CD4-positive, alpha-beta T cell treated with Interleukin-6 at 100 ng/mL for 8 hours (primary cell): Measurements from ENCODE around the gene DUS2.
A peak's percentile ranks its signal among the peaks of the same experiment; 100 is the strongest.
"Not testable (repeated sequence)": the region's sequence is repeated elsewhere in the genome, so short reads cannot be mapped to it uniquely, and the experiment has no call there.

Experiments
- DNase-seq: peaks from one replicate; pipeline ENCODE4 v3.0.0-alpha.2; 2020; ENCODE audit warnings: mixed read lengths, low spot score

DUS2 gene

DNA sequence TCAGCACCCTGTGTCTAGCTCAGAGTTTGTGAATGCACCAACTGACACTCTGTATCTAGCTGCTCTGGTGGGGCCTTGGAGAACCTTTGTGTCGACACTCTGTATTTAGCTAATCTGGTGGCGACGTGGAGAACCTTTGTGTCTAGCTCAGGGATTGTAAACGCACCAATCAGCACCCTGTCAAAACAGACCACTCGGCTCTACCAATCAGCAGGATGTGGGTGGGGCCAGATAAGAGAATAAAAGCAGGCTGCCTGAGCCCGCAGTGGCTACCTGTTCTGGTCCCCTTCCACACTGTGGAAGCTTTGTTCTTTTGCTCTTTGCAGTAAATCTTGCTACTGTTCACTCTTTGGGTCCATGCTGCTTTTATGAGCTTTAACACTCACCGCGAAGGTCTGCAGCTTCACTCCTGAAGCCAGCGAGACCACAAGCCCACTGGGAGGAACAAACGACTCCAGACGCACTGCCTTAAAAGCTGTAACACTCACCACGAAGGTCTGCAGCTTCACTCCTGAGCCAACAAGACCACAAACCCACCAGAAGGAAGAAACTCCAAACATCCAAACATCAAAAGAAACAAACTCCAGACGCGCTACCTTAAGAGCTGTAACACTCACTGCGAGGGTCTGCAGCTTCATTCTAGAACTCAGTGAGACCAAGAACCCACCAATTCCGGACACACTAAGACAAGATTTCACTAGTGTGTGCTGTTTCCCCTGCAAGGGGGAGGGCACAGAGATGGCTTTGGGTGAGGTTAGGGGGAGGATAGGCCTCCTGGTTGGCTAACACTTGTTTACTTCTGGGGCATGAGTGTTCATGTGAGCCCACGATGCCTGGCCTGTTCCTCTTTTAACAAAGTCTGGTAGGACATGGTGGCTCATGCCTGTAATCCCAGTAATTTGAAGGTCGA lies 24.1 kb upstream of the DUS2 start, which contains the start of gene DPEP2:
DPEP2 (minus strand) TSS at position 706 of the 910 bp plus-strand sequence. CDS start 6,272 bp downstream, outside the sequence.
- peak; percentile 74 for DNase-seq

DNA sequence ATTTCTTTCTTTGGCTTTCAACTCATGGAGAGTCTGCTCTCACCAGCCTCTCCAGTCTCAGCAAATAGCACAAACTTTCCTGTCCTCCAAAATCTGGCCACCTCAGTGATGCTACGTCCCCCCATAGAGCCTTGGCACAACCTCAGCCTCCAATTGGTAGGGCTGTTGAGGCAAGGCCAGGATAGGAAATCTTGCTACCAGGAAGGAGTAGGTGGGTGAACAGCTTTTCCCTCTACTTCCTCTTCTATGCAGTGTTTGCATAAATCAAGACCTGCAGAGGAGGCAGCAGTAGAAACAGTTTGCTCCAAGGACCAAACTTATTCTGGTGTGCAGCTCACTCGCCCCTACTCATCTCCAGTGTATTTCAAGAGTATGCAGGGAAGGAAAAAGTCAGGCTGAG lies 23.1 kb upstream of the DUS2 start:
- DNase-seq, result no peak

DNA sequence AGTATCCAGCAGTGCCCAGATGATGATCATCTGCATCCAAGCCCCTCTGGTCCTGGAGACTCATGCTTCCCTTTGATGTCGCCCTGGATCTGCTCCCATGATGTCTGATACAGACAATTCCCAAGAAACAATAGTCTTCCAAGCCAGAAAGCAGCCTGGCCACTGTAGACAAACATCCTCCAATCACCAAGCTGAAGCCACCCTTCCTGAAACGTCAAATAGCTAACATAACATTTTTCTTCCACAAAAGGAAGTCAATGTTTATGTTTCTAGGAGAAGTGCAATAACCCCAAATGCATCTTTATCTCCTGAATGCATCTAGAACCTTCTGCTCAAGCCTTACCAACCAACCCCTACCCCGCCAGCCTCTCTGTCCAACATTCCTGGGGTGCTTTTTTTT lies 22.6 kb upstream of the DUS2 start:
- peak; percentile 23 for DNase-seq

DNA sequence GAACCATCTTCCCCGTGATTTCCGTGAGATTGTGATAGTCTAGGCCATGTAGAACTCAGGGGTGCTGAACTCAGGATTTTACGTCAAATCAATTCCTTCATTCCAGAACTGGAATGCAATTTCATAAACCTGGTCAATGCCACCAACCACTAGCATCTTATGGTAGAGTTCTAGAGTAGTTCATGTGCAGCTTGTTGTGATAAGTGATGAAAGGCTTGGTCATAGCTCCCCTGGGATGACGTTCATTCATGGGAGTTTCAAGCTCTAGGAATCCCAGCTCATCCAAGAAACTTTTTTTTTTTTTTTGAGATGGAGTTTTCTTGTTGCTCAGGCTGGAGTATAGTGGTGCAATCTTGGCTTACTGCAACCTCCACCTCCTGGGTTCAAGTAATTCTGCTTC lies 20.1 kb upstream of the DUS2 start:
- DNase-seq, result no peak

DNA sequence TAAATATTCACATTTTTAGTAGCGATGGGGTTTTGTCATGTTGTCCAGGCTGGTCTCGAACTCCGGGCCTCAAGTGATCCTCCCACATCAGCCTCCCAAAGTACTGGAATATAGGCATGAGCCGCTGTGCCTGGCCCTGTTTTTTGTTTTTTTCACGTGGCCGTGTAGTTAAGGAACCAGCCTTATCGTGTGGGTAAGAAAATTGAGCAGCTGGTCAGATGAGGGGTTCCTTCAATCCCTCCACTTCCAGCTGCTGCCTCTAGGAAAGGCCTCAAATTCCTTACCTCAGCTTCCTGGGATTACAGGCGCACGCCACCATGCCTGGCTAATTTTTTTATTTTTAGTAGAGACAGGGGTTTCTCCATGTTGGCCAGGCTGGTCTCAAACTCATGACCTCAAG lies 17.9 kb upstream of the DUS2 start:
- no peak for DNase-seq

DNA sequence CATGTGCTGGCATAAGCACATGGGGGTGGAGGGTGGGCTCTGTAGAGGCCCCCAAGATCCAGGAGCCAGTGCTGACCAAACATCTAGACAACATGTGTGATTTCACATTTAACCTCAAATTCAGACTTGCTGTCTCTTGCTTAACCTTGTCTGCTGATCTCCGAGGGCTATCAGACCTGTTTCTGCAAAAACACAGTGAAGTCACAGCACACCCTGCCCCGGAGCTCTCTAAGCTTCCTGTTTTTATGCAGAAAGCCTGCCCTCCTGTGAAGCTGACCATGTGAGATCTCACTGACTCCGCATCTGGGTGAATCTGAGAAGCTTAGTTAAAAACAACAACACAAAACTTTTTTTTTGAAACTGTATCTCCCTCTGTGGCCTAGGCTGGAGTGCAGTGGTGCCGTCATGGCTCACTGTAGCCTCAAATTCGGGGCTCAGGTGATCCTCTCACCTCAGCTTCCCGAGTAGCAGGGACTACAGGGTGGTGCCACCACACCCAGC lies 17.2 kb upstream of the DUS2 start:
- DNase-seq, result peak; percentile 83

DNA sequence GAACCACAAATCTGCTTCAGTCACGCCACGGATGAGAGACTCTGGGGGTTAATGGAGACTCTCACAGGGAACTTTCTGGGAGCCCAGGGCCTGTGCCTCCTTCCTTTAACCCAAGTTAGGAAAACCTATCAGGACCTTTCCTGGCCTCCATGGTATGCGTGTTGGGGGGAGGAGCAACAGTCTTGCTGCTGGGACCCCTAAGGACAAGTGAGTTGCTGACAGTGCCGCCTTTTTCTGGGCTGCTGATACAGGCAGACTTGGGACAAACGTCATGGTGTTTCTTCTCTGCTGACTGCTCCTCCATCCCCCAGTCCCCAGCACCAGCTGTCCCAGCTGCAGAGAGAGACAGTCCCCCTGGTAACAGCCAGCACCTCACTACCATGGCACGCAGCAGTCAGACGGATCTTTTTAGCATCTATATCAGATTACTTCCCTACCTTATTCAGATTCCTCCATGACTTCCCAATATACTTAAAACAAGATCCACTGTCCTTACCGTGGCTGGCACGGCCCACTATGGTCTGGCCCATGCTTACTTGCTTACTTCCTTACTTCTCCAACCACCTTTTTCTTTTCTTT lies 13.8 kb upstream of the DUS2 start:
- DNase-seq, result no peak

DNA sequence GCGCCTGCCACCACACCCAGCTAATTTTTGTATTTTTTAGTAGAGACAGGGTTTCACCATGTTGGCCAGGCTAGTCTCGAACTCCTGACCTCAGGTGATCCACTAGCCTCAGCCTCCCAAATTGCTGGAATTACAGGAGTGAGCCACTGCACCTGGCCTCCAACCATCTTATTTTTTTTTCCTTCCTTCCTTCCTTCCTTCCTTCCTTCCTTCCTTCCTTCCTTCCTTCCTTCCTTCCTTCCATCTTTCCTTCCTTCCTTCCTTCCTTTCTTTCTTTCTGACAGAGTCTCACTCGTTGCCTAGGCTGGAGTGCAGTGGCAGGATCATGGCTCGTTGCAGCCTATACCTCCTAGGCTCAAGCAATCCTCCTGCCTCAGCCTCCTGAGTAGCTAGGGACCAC lies 13.2 kb upstream of the DUS2 start:
- not testable (repeated sequence) for DNase-seq

DNA sequence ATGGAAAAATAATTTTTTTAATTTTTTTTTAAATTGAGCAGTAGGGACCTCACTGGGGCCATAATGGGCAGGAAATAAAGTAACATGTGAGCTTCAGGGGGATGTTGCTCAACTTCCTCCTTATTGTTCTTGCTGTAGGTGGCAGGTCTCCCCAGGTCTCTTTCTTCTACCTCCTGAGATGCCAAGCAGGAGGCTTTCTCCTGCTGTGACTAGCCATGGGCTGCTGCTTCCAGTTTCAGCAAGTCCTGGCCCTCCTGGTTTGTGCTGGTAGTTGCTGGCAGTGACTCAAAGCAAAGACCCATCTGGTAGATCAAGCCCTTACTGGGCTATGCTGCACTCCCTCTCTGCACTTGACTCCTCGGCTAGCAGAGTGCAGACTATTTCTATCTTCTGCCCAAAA lies 9.6 kb upstream of the DUS2 start:
- no peak for DNase-seq

DNA sequence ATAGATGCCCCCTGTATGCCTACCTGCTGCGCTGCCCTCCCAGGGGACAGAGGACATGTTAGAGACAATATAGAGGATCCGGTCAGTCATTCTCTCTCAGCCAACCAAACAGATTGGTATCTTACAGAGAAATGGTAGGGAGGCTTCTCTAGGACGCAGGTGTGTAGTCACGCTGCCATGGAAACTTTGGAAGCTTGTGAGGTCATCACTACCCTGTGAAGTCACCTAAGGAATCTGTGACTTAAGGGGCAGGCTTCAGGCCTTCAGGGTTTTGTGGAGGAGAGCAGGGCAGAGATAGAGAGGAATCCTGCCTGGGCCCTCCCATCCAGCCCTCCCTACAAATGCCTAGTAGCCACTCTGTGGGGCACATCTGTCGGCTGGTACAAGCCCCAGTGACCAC lies 7.4 kb upstream of the DUS2 start, which contains the start of gene DPEP2NB:
DPEP2NB (minus strand) TSS at position 231 of the 400 bp plus-strand sequence; CDS start at position 90, 141 bp downstream.
- DNase-seq, result no peak

DNA sequence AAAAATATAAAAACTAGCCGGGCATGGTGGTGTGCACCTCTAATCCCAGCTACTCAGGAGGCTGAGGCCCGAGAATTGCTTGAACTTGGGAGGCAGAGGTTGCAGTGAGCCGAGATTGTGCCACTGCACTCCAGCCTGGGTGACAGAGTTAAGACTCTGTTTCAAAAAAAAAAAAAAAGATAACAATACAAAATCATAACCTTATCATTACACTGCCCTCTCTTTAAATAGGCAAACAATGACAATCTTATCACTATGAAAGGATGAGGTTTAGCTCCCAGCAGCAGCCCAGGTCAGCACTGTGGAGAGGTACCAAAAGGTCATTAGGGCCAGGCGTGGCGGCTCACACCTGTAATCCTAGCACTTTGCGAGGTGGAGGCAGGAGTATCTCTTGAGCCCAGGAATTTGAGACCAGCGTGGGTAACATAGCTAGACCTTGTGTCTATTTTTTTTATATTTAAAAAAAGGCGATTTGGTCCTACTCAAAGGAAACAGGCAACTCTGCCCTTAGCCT lies 3.9 kb upstream of the DUS2 start:
- no peak for DNase-seq

DNA sequence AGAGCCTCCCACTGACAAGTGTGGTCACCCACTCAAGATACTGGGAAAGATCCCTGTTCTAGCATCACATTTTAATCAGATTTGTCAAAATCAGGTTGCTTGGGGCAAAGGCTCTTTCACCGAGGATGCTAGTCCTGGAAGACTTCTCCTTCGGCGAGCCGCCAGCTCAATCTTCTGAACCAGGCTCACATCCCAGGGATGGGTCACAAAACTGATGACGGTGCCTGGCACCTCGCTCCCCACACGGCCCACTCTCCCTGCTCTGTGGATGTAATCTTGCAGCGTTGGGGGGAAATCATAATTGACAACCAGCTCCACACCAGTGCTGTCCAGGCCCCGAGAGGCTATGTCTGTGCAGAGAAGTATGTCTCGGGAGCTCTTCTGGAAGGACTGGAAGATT lies 1.6 kb upstream of the DUS2 start:
- no peak for DNase-seq

DNA sequence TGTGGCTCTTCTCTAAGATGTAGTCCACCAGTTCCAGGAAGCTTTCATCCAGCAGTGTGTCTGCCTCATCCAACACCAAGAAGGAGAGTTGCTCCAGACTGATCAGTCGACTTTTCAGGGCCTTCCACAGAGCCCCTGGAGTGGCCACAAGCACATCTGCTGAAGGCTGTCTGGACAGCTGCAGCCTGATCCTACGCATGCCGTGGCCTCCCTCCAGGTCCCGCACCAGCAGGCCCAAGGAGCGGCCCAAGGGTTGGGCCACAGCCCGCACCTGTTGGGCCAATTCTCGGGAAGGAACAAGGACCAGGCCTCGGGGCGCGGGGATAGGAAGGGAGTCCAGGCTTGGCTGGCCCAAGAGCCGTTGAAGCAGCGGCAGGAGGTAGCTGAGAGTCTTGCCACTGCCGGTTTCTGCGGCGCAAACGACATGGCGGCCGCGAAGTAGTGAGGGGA lies 781 bp upstream of the DUS2 start:
- no peak for DNase-seq

DNA sequence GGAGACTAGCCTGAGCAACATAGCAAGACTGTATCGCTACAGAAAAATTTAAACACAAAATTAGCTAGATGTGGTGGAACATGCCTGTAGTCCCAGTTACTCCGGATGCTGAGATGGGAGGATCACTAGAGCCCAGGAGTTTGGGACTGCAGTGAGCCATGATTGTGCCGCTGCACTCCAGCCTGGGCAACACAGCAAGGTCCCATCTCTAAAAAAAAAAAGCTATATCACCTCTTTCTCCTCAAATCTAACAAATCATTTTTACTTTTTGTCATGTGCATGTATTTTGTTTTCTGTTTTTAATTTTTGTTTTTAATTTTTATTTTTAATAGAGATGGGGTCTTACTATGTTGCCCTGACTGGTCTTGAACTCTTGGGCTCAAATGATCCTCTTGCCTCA lies 5.9 kb downstream of the DUS2 start:
- no peak for DNase-seq

DNA sequence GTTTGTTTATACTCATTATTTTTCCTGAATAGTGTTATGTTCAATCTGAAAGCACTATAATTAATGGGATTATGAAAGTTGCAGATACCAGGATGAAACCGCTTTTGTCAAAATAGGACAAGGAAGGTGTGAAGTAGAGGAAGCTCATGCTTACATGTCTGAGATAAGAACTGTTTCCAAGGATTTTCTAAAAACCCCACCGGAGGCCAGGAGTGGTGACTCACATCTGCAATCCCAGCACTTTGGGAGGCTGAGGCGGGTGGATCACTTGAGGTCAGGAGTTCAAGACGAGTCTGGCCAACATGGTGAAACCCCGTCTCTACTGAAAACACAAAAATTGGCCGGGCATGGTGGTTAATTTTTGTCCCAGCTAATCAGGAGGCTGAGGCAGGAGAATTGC lies 7.0 kb downstream of the DUS2 start:
- DNase-seq, result not testable (repeated sequence)

DNA sequence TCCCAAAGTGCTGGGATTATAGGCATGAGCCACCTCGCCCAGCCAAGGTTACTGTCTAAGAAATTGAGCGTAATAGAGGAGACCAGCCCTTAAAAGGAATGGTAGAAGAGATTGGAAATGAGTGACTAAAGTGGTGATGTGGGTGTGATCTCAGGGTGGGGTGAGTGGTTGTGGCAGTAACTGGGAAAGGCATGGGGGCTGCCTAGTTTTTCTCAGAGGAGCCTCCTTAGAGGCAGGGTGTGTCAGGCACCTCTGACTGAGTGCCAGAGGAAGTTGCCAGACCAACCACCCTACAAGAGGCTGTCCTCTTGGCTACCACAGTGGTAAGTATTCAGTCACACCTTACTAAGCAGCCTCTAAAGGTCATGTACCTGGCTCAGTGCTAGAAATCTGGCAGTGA lies 8.9 kb downstream of the DUS2 start:
- no peak for DNase-seq

DNA sequence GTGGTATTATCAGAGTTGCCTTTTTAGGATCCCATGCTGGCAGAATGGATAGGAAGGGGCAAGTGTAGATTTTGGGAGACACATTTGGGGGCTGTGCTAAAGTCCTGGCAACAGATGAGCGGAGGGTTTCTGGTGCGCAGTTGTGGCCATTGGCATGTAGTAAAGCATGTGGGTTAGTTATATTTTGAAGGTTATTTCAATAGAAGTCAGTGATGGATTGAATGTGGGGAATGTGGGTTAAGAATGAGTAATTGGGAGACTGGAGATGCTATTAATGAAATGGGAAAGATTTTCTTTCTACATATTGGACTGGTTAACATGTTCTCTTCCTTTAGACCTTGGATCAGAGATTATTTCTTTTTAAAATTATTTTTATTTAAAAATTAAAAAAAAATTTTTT lies 10.0 kb downstream of the DUS2 start:
- no peak for DNase-seq

DNA sequence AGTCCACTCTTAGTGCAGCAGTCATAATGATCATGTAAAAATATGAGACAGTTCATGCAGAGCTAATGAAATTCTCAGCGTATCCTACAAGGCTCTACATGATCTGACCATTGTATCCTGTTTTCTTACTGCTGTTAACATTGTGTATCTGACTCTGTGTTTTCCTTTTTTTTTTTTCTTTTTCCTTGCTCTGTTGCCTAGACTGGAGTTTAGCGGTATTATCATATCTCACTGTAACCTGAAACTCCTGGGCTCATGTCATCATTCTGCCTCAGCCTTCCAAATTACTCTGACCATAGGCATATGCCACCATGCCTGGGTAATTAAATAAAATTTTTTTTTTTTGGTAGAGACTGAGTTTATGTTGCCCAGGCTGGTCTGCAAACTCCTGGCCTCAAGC lies 12.1 kb downstream of the DUS2 start:
- no peak for DNase-seq

DNA sequence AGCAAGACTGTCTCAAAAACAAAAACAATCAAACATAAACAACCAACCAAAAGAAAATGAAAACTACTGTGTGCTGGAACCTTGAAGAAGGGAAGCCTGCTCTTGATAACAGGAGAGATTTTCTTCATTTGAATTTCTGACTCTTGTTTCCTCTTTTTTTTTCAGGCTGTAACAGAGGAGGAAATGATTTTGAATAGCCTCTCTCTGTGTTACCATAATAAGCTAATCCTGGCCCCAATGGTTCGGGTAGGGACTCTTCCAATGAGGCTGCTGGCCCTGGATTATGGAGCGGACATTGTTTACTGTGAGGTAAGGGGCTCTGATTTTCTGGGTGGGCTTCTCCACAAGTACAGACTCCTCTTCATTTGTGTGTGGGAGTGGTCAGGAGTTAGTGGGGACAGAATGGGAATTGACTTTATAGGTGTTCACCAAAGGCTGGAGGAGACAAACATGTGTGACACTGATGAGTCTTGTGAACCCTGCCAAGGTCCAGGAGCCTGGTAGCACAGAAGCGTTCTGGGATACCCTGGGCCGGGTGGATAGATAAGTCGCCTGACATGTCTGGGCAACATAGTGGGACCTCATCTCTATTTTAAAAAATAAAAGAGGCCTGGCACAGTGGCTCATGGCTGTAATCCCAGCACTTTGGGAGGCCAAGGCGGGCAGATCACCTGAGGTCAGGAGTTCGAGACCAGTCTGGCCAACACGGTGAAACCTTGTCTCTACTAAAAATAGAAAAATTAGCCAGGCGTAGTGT lies 14.9 kb downstream of the DUS2 start:
- DNase-seq, result no peak

DNA sequence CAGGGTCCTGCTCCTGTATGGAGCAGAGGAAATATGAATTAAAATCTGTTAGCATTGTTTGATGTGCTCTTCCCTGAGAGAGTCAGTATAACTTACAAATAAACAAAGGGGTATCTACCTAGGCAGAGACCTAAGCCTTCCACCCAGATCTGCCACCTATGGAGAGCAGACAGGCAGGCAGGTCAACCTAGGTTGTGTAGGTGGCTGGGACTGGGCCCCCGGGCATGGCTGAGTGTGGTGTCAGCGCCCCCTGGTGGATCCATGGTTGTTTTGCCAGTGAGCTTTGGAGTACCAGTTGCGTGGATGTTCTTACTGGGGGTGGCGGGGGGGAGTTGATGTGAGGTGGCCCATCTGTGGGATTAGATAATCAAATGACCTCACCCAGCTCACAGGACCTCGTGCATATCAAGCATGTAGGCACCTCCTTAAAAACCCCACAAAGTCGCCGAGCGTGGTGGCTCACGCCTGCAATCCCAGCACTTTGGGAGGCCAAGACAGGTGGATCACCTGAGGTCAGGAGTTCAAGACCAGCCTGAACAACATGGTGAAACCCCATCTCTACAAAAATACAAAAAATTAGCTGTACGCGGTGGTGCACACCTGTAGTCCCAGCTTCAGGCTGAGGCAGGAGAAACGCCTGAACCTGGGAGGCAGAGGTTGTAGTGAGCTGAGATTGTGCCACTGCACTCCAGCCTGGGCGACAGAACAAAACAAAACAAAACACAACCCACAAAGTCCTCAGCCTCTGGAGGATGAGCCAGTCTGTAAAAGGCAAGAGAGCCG lies 17.6 kb downstream of the DUS2 start:
- DNase-seq, result peak; percentile 90

DNA sequence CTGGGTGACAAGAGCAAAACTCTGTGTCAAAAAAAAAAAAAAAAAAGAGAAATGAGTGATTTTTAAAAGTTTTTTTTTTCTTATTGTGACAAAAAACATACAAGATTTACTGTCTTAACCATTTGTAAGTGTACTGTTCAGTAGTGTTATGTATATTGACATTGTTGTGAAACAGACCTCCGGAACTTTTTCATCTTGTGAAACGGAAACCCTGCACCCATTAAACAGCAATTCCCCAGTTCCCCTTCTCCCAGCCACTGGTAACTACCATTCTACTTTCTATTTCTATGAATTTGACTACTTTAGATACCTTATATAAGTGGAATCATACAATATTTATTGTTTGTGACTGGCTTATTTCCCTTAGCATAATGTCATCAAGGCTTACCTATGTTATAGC lies 18.7 kb downstream of the DUS2 start:
- no peak for DNase-seq
